Measurements from ENCODE around the gene ACOT11.

- TF ChIP-seq POLR2A (IDR thresholded peaks at IDR 0.05) (no peak), CTCF (IDR thresholded peaks at IDR 0.05) (no peak)
These were observed 22.1 kb downstream of the ACOT11 start for GRCh38 chr1:54570161-54570560.
